SK-N-SH treated with all-trans-retinoic acid at 6 μM for 48 hours (cell line): ENCODE results near the gene PEPD.

Experiments
- ATAC-seq: fragments of 200-7000 bp; cut with Tn5 transposase; 3 replicates; pipeline ENCODE4 v1.9.1; 2020; ENCODE audit warnings: mild to moderate bottlenecking, moderate library complexity
- ARNTL ChIP-seq: fragments of 450-650 bp; formaldehyde crosslinking; IDR thresholded peaks from 2 replicates; pipeline ENCODE4 v1.5.0; 2020; ENCODE audit warnings: low read depth, mild to moderate bottlenecking, moderate library complexity, borderline replicate concordance
- BACH2 ChIP-seq: fragments of 250-450 bp; sonication (Bioruptor Pico); IDR thresholded peaks from 2 replicates; pipeline ENCODE4 v1.9.0; 2021; ENCODE audit warnings: mild to moderate bottlenecking, borderline replicate concordance
- CREB5 ChIP-seq: fragments of 250-450 bp; sonication (Bioruptor Pico); IDR thresholded peaks from 2 replicates; pipeline ENCODE4 v1.5.1; 2020; ENCODE audit warnings: low read depth, mild to moderate bottlenecking, moderate library complexity
- ESRRG ChIP-seq: fragments of 250-450 bp; sonication (Bioruptor Pico); IDR thresholded peaks from 2 replicates; pipeline ENCODE4 v1.6.1; 2021; ENCODE audit warnings: mild to moderate bottlenecking
- GLIS3 ChIP-seq: fragments of 250-450 bp; sonication (Bioruptor Pico); IDR thresholded peaks from 2 replicates; pipeline ENCODE4 v1.5.0; 2020; ENCODE audit warnings: mild to moderate bottlenecking, moderate library complexity
- ISL1 ChIP-seq: fragments of 250-450 bp; sonication (Bioruptor Pico); IDR thresholded peaks from 2 replicates; pipeline ENCODE4 v2.1.2; 2022; ENCODE audit warnings: mild to moderate bottlenecking, moderate library complexity
- OSR1 ChIP-seq: fragments of 250-450 bp; sonication (Bioruptor Pico); IDR thresholded peaks from 2 replicates; pipeline ENCODE4 v1.8.0; 2022; ENCODE audit warnings: moderate library complexity, mild to moderate bottlenecking, inconsistent platforms
- PPARA ChIP-seq: fragments of 250-450 bp; sonication (Bioruptor Pico); IDR thresholded peaks from 2 replicates; pipeline ENCODE4 v1.5.0; 2020; ENCODE audit warnings: mild to moderate bottlenecking, borderline replicate concordance
- RARB ChIP-seq: fragments of 250-450 bp; sonication (Bioruptor Pico); IDR thresholded peaks from 2 replicates; pipeline ENCODE4 v1.8.0; 2021; ENCODE audit warnings: mild to moderate bottlenecking, moderate library complexity
- SNAI2 ChIP-seq: fragments of 250-450 bp; sonication (Bioruptor Pico); IDR thresholded peaks from 2 replicates; pipeline ENCODE4 v1.5.0; 2020; ENCODE audit warnings: mild to moderate bottlenecking, moderate library complexity
- TCF4 ChIP-seq: fragments of 250-450 bp; sonication (Bioruptor Pico); IDR thresholded peaks from 2 replicates; pipeline ENCODE4 v1.8.0; 2021; ENCODE audit warnings: mild to moderate bottlenecking, moderate library complexity, borderline replicate concordance
- TOX ChIP-seq: fragments of 250-450 bp; sonication (Bioruptor Pico); IDR thresholded peaks from 2 replicates; pipeline ENCODE4 v1.8.0; 2021; ENCODE audit warnings: mild to moderate bottlenecking, moderate library complexity, borderline replicate concordance
- ZC3H10 ChIP-seq: fragments of 250-450 bp; sonication (Bioruptor Pico); IDR thresholded peaks from 2 replicates; pipeline ENCODE4 v1.5.1; 2021; ENCODE audit warnings: mild to moderate bottlenecking, moderate library complexity
- ZFP3 ChIP-seq: fragments of 250-450 bp; sonication (Bioruptor Pico); IDR thresholded peaks from 2 replicates; pipeline ENCODE4 v1.5.0; 2020; ENCODE audit warnings: mild to moderate bottlenecking, moderate library complexity
- ZNF565 ChIP-seq: fragments of 450-650 bp; formaldehyde crosslinking; conservative IDR thresholded peaks from 2 replicates; pipeline ENCODE4 v1.5.0; 2020; ENCODE audit warnings: low read depth, mild to moderate bottlenecking, moderate library complexity
- TF ChIP-seq, protein P1 (sequence below): fragments of 250-450 bp; sonication (Bioruptor Pico); IDR thresholded peaks from 2 replicates; pipeline ENCODE4 v1.5.0; 2020; ENCODE audit warnings: mild to moderate bottlenecking, moderate library complexity
- TF ChIP-seq, protein P2 (sequence below): fragments of 250-450 bp; sonication (Bioruptor Pico); IDR thresholded peaks from 2 replicates; pipeline ENCODE4 v1.8.0; 2021; ENCODE audit warnings: low read depth, mild to moderate bottlenecking, moderate library complexity, borderline replicate concordance

PEPD gene

DNA sequence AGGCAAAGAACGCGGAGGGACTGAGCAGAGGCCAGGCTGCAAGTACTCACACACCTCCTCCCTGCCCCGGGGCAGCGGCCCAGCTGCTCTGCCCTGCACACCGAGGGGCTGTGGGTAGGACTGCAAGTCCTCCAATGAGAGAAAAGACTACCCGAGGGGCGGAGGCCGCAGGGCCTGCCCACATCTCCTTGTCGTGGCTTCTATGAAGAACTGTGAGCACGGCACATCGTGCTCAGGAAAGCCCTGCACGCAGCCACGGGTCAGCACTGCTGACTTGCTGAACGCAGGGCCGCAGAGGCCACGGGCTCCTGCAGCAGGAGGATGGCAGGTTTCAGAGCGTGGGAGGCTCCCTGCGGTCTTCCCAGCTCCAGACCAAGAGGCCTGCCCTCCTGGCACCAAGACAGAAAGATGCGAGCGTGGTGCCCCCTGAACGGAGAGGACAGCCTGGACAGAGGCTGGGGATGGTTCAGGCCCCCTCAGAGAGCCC lies 110.6 kb downstream of the PEPD start (continued):
- TF ChIP-seq, protein P1, sequence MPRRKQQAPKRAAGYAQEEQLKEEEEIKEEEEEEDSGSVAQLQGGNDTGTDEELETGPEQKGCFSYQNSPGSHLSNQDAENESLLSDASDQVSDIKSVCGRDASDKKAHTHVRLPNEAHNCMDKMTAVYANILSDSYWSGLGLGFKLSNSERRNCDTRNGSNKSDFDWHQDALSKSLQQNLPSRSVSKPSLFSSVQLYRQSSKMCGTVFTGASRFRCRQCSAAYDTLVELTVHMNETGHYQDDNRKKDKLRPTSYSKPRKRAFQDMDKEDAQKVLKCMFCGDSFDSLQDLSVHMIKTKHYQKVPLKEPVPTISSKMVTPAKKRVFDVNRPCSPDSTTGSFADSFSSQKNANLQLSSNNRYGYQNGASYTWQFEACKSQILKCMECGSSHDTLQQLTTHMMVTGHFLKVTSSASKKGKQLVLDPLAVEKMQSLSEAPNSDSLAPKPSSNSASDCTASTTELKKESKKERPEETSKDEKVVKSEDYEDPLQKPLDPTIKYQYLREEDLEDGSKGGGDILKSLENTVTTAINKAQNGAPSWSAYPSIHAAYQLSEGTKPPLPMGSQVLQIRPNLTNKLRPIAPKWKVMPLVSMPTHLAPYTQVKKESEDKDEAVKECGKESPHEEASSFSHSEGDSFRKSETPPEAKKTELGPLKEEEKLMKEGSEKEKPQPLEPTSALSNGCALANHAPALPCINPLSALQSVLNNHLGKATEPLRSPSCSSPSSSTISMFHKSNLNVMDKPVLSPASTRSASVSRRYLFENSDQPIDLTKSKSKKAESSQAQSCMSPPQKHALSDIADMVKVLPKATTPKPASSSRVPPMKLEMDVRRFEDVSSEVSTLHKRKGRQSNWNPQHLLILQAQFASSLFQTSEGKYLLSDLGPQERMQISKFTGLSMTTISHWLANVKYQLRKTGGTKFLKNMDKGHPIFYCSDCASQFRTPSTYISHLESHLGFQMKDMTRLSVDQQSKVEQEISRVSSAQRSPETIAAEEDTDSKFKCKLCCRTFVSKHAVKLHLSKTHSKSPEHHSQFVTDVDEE (CRISPR knock-in tag): no peak
- no peak for TF ChIP-seq OSR1 (CRISPR knock-in tag)
- no peak for TF ChIP-seq SNAI2

- TF ChIP-seq ZFP3: no peak
- TF ChIP-seq CREB5 (CRISPR knock-in tag): no peak
- no peak for TF ChIP-seq TCF4
- TF ChIP-seq ARNTL (CRISPR knock-in tag): no peak
- ATAC-seq: no peak
Measured at GRCh38 chr19:33409906-33410685, 111.5 kb downstream of the PEPD start.

GRCh38 chr19:33408538-33409434 lies 112.8 kb downstream of the PEPD start:
- ATAC-seq: no peak
- TF ChIP-seq TOX: no peak
- no peak for TF ChIP-seq ZNF565 (CRISPR knock-in tag)
- TF ChIP-seq ARNTL (CRISPR knock-in tag): no peak
- TF ChIP-seq OSR1 (CRISPR knock-in tag): no peak

- ATAC-seq: no peak
- TF ChIP-seq ZFP3: no peak
- no peak for TF ChIP-seq CREB5 (CRISPR knock-in tag)
- TF ChIP-seq GLIS3 (CRISPR knock-in tag): no peak
- TF ChIP-seq, protein P1 (CRISPR knock-in tag): no peak
- TF ChIP-seq ZNF565 (CRISPR knock-in tag): no peak
- TF ChIP-seq SNAI2: no peak
- TF ChIP-seq ISL1: no peak
- TF ChIP-seq TCF4: no peak
- TF ChIP-seq ZC3H10 (CRISPR knock-in tag): no peak
- TF ChIP-seq RARB (CRISPR knock-in tag): no peak
- TF ChIP-seq TOX: no peak
- no peak for TF ChIP-seq PPARA (CRISPR knock-in tag)
- TF ChIP-seq BACH2 (CRISPR knock-in tag): no peak
- TF ChIP-seq ESRRG (CRISPR knock-in tag): no peak
- TF ChIP-seq, protein P2, sequence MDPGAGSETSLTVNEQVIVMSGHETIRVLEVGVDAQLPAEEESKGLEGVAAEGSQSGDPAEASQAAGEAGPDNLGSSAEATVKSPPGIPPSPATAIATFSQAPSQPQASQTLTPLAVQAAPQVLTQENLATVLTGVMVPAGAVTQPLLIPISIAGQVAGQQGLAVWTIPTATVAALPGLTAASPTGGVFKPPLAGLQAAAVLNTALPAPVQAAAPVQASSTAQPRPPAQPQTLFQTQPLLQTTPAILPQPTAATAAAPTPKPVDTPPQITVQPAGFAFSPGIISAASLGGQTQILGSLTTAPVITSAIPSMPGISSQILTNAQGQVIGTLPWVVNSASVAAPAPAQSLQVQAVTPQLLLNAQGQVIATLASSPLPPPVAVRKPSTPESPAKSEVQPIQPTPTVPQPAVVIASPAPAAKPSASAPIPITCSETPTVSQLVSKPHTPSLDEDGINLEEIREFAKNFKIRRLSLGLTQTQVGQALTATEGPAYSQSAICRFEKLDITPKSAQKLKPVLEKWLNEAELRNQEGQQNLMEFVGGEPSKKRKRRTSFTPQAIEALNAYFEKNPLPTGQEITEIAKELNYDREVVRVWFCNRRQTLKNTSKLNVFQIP: no peak
Measured at GRCh38 chr19:33408116-33408515, 113.5 kb downstream of the PEPD start.
